ENCODE data around the gene MAG.

DNA sequence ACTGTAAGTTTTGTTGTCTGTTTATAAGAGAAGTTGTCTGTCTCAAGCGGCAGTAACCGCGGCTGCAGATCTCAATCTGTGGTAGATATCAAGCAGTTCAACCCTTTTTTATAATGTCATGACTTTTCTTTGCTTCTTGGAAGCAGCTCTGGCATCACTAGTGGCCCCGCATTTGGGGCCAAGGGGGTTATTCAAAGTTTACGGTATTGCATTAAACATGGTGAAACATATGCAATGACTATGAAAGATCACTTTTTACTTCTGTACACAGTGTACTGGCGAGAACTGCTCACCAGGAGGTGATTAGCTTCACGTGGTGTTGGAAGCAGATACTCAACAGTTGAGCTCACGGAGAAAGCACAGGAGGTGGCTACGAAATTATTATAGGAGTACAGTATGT lies 61.7 kb downstream of the MAG start:
- no peak for TF ChIP-seq RARB (CRISPR knock-in tag; IDR thresholded peaks at IDR 0.05)
- TF ChIP-seq ZNF70 (CRISPR knock-in tag; IDR thresholded peaks at IDR 0.05) = no peak
- TF ChIP-seq ARNTL (CRISPR knock-in tag; IDR thresholded peaks at IDR 0.05; ENCODE audit: borderline replicate concordance, low read depth) = no peak
- TF ChIP-seq, protein P1, sequence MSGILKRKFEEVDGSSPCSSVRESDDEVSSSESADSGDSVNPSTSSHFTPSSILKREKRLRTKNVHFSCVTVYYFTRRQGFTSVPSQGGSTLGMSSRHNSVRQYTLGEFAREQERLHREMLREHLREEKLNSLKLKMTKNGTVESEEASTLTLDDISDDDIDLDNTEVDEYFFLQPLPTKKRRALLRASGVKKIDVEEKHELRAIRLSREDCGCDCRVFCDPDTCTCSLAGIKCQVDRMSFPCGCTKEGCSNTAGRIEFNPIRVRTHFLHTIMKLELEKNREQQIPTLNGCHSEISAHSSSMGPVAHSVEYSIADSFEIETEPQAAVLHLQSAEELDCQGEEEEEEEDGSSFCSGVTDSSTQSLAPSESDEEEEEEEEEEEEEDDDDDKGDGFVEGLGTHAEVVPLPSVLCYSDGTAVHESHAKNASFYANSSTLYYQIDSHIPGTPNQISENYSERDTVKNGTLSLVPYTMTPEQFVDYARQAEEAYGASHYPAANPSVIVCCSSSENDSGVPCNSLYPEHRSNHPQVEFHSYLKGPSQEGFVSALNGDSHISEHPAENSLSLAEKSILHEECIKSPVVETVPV (CRISPR knock-in tag; IDR thresholded peaks at IDR 0.05) = no peak
- no peak for TF ChIP-seq CSDC2 (CRISPR knock-in tag; IDR thresholded peaks at IDR 0.05)
- no peak for TF ChIP-seq ZFP3 (CRISPR knock-in tag; IDR thresholded peaks at IDR 0.05)
- no peak for TF ChIP-seq SNAI2 (CRISPR knock-in tag; IDR thresholded peaks at IDR 0.05)
- no peak for TF ChIP-seq GLIS3 (CRISPR knock-in tag; IDR thresholded peaks at IDR 0.05)

Data from SK-N-SH treated with all-trans-retinoic acid at 6 μM for 48 hours (cell line).